Upper lobe of left lung (tissue), 6 donors: ENCODE results near the gene CC2D1B. TPM values are rescaled to one million over a fixed set of nuclear protein-coding genes. Genes with fewer than 3 reads are reported as not detected.

Experiments used
- ATAC-seq, 2 donors: fragments of 200-7000 bp; cut with Tn5 transposase; one replicate each; pipeline ENCODE4 v1.9.1; 2022; ENCODE audit warnings: mild to moderate bottlenecking in 2 of 2, moderate library complexity in 2 of 2; ENCODE audit not compliant: low FRiP score in 2 of 2
- DNase-seq, 2 donors: peaks; one replicate each; pipeline ENCODE4 v3.0.0-alpha.2; 2019 to 2020
- H3K27ac ChIP-seq, 4 donors: fragments of 200-600 bp; sonication (generic); one replicate each; pipeline ENCODE4 v1.5.1; 2016 to 2019
- H3K27me3 ChIP-seq, 4 donors: fragments of 200-600 bp; sonication (generic); one replicate each; pipeline ENCODE4 v1.5.1; 2017 to 2019
- H3K36me3 ChIP-seq, 4 donors: fragments of 200-600 bp; sonication (generic); one replicate each; pipeline ENCODE4 v1.5.1; 2016 to 2019
- H3K4me1 ChIP-seq, 4 donors: fragments of 200-600 bp; sonication (generic); one replicate each; pipeline ENCODE4 v1.5.1; 2018 to 2019
- H3K4me3 ChIP-seq, 4 donors: fragments of 200-600 bp; sonication (generic); one replicate each; pipeline ENCODE4 v1.5.1; 2017 to 2019; ENCODE audit warnings: mild to moderate bottlenecking in 2 of 4, moderate library complexity in 1 of 4
- H3K9me3 ChIP-seq, 4 donors: fragments of 200-600 bp; sonication (generic); one replicate each; pipeline ENCODE4 v1.5.1; 2018 to 2019
- EP300 ChIP-seq, 4 donors: sonication (generic); formaldehyde crosslinking; IDR thresholded peaks; one replicate each; pipeline ENCODE4 v1.5.1; 2017; ENCODE audit warnings: antibody characterized with exemption in 4 of 4, control low read depth in 2 of 4
- POLR2A ChIP-seq, 4 donors: fragments of 450-650 bp; IDR thresholded peaks; one replicate each; pipeline ENCODE4 v1.5.1; 2016 to 2017; ENCODE audit warnings: antibody characterized with exemption in 4 of 4, mild to moderate bottlenecking in 2 of 4
- POLR2AphosphoS5 ChIP-seq, 2 donors: sonication (generic); formaldehyde crosslinking; IDR thresholded peaks; one replicate each; pipeline ENCODE4 v1.5.1; 2017; ENCODE audit warnings: antibody characterized with exemption in 2 of 2
- WGBS, 2 donors: methylation state at CpG; one replicate each; pipeline ENCODE4 v1.1.5; 2017 to 2018; 5-methylcytosine and 5-hydroxymethylcytosine counted together
- total RNA-seq, 6 donors: library from RNA; depleted of rRNA in 4 of 6; stranded (reverse); fragments of >200 nt in 4 of 6; gene quantifications; one replicate each; pipeline versions ENCODE4 v1.1.0 to v1.2.1, GENCODE V29; 2016 to 2021
- TF ChIP-seq, protein P1 (sequence below), 6 experiments: fragments of 450-650 bp in 4 of 6; fragments of 200-600 bp in 2 of 6; sonication (generic) in 2 of 6; IDR thresholded peaks; one replicate each; pipeline ENCODE4 v1.5.1; 2016 to 2019; ENCODE audit warnings: antibody characterized with exemption in 6 of 6
- donor health status: DM: no; HTN: no; CAD: no; lungs with moderate emphysema.
- donor health status: DM: no; HTN: yes; CAD: no; lungs with severe emphysema.

The CC2D1B gene
- total RNA-seq, 6 donors from 2014 or later, result 40.8 to 77.2 (median 63.3) TPM

DNA sequence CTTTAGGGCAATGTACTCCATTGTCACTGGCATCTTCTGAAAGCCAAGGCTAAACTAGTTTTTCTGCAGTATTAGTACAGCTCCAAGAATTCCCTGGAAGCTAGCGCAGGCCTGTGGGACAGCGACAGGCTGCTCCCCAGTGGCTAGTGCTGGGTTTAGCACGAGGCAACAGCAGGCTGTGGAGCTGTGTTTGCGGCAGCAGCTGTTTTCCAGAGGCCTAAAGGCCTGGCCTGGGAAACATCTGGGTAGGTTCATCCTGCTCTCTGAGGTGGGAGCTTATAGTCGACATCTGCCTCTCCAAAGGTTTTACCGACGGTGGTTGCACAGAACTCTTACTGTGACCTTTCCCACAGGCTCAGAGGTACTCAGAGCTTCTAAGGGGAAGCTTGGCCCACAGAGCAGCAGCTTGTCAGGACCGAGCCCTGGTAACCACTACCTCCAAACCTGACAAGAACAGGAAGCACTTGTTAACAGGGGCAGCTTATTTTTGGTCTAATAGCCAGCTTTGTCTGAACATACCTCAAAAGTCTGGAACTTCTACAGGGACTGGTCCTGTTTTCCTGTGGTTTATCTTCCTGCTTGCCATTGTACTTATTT lies 17.2 kb downstream of the CC2D1B start:
- ATAC-seq (no peak), DNase-seq (no peak)
- TF ChIP-seq, protein P1, sequence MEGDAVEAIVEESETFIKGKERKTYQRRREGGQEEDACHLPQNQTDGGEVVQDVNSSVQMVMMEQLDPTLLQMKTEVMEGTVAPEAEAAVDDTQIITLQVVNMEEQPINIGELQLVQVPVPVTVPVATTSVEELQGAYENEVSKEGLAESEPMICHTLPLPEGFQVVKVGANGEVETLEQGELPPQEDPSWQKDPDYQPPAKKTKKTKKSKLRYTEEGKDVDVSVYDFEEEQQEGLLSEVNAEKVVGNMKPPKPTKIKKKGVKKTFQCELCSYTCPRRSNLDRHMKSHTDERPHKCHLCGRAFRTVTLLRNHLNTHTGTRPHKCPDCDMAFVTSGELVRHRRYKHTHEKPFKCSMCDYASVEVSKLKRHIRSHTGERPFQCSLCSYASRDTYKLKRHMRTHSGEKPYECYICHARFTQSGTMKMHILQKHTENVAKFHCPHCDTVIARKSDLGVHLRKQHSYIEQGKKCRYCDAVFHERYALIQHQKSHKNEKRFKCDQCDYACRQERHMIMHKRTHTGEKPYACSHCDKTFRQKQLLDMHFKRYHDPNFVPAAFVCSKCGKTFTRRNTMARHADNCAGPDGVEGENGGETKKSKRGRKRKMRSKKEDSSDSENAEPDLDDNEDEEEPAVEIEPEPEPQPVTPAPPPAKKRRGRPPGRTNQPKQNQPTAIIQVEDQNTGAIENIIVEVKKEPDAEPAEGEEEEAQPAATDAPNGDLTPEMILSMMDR (IDR thresholded peaks at IDR 0.05), result no peak
- no peak for TF ChIP-seq EP300 (IDR thresholded peaks at IDR 0.05)
- no peak for TF ChIP-seq POLR2A (IDR thresholded peaks at IDR 0.05)
- no peak for TF ChIP-seq POLR2AphosphoS5 (IDR thresholded peaks at IDR 0.05)
- Histone ChIP-seq H3K4me3 (no peak overlapping the region), H3K36me3 (peaks cover 7 to 55% (median 18%) of the 10 kb centered on the region in 4 donors), H3K27me3 (no peaks in the 10 kb centered on the region), H3K27ac (no peak overlapping the region), H3K4me1 (no peaks in the 10 kb centered on the region), H3K9me3 (no peaks in the 10 kb centered on the region)
- 45 to 53% methylated on average over 7 to 8 of the region's 8 CpGs for WGBS, 2 donors

DNA sequence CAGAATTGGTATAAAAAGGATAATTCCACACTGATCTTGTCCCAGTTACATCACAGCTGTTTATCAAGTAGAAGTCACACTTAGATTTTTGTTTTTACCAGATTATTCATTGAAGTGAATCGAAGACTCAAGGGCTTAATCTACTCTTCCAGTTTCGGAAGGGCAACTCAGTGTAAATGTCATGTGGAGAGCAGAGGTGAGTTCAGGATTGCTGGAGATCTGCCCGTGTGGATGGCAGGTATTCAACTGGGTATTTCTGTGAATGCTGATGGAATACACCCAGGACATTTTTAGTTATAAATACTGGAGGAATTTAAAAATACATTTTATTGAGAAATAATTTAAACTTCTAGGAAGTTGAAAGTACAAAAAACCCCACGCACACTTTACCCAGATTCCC lies 19.4 kb downstream of the CC2D1B start:
- H3K4me3 ChIP-seq, result no peak overlapping the region
- no peaks in the 10 kb centered on the region for H3K27me3 ChIP-seq
- no peak overlapping the region for H3K27ac ChIP-seq
- ATAC-seq (no peak), DNase-seq (no peak)
- no peaks in the 10 kb centered on the region for H3K9me3 ChIP-seq
- H3K36me3 ChIP-seq, result peaks cover 0 to 34% (median 3%) of the 10 kb centered on the region in 4 donors
- 88 to 90% methylated on average over 4 of the region's 4 CpGs for WGBS, 2 donors
- TF ChIP-seq POLR2A (IDR thresholded peaks at IDR 0.05) (no peak), EP300 (IDR thresholded peaks at IDR 0.05) (no peak), POLR2AphosphoS5 (IDR thresholded peaks at IDR 0.05) (no peak)
- TF ChIP-seq, protein P1 (IDR thresholded peaks at IDR 0.05), result no peak
- no peaks in the 10 kb centered on the region for H3K4me1 ChIP-seq

DNA sequence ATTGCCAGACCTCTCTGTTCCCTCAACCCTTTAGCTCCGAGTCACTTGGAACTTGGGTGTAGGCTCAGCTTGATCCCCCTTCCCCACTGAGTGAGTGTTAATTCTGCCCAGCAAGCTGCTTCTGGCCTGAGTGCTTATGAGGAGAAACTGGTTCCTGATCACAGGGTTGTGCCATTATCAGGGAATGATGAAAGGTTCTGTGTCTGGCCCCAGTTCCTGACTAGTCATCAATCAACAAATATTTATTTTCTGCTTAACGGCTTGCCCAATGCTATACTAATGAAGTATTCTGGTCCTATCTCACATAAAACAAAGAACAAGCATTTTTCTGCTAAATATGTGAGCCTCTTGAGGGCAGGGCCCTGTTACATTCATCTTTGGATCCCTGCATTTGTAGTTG lies 20.8 kb downstream of the CC2D1B start:
- TF ChIP-seq POLR2AphosphoS5 (IDR thresholded peaks at IDR 0.05), result no peak
- no peak for TF ChIP-seq EP300 (IDR thresholded peaks at IDR 0.05)
- no peak for TF ChIP-seq POLR2A (IDR thresholded peaks at IDR 0.05)
- TF ChIP-seq, protein P1 (IDR thresholded peaks at IDR 0.05), result no peak

DNA sequence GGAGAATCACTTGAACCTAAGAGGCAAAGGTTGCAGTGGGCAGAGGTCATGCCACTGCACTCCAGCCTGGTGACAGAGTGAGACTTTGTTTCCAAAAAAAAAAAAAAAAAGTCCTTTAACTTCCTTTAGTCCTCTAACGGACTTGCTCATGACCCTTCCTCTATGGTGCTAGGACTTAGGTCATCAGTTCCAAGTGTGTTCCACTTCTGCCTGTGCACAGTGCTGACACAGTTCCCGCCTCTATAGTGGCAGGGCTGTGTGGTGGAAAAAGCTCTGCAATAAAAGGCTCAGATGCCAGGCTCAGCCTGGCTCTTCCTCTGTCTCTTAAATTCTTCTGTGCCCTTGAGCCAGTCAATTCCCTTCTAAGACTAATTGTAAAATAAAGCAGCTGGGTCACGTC lies 22.0 kb downstream of the CC2D1B start:
- peak in 1 of 2 donors; percentile 64 for ATAC-seq
- no peak for DNase-seq
- H3K36me3 ChIP-seq, result peaks cover 0 to 27% (median 3%) of the 10 kb centered on the region in 4 donors
- no peak overlapping the region for H3K27ac ChIP-seq
- no peaks in the 10 kb centered on the region for H3K27me3 ChIP-seq
- no peaks in the 10 kb centered on the region for H3K4me1 ChIP-seq
- no peak for TF ChIP-seq POLR2A (IDR thresholded peaks at IDR 0.05)
- TF ChIP-seq EP300 (IDR thresholded peaks at IDR 0.05), result no peak
- TF ChIP-seq POLR2AphosphoS5 (IDR thresholded peaks at IDR 0.05), result no peak
- TF ChIP-seq, protein P1 (IDR thresholded peaks at IDR 0.05), result no peak
- no peak overlapping the region for H3K4me3 ChIP-seq
- 76 to 81% methylated on average over 3 of the region's 3 CpGs for WGBS, 2 donors
- no peaks in the 10 kb centered on the region for H3K9me3 ChIP-seq

More for the DNA sequence above, 20.8 kb downstream of the CC2D1B start:
- no peak overlapping the region for H3K4me3 ChIP-seq
- no peaks in the 10 kb centered on the region for H3K4me1 ChIP-seq
- no peaks in the 10 kb centered on the region for H3K27me3 ChIP-seq
- H3K36me3 ChIP-seq, result peaks cover 0 to 23% (median 0%) of the 10 kb centered on the region in 4 donors
- H3K27ac ChIP-seq, result no peak overlapping the region
- no peak for DNase-seq
- peak in 1 of 2 donors; percentile 10 for ATAC-seq
- H3K9me3 ChIP-seq, result no peaks in the 10 kb centered on the region
- WGBS, 2 donors, result 67 to 72% methylated on average over 2 of the region's 2 CpGs
